ENCODE data around the gene POU2F1.

- TF ChIP-seq EP300 (IDR thresholded peaks at IDR 0.05) (no peak), CEBPB (IDR thresholded peaks at IDR 0.05) (no peak), POLR2A (IDR thresholded peaks at IDR 0.05; ENCODE audit: low read length) (no peak), E2F6 (IDR thresholded peaks at IDR 0.05; ENCODE audit: borderline replicate concordance, low read depth) (no peak), TP53 (CRISPR knock-in tag; IDR thresholded peaks at IDR 0.05) (no peak)
These were observed 255.4 kb downstream of the POU2F1 start for GRCh38 chr1:167476061-167476460.

All from A549 (cell line).